ENCODE data around the gene IGFN1. TPM values are rescaled to one million over a fixed set of nuclear protein-coding genes. Genes with fewer than 3 reads are reported as not detected.
"Not testable (repeated sequence)": the region's sequence is repeated elsewhere in the genome, so short reads cannot be mapped to it uniquely, and the experiment has no call there.

The IGFN1 gene
- total RNA-seq, 1 donor from 2014 or later, result 0.12 TPM

DNA sequence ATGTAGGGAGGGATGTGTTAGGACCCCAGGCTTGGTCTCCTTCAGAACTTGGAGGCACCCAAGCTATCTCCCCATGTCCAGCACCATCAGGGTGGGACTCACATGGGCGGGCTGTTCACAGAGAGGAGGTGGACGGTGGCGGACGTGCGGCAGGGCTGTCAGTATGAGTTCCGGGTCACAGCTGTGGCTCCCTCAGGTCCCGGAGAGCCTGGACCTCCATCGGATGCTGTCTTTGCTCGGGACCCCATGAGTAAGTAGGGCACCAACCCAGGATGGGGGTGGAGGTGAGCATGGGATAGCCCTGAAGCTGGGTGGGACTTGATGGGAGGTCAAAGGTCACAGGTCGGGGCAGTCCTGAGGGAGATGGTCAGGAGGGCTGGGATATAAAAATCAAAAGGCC is 27.8 kb downstream of the IGFN1 start:
- no peak for ATAC-seq

DNA sequence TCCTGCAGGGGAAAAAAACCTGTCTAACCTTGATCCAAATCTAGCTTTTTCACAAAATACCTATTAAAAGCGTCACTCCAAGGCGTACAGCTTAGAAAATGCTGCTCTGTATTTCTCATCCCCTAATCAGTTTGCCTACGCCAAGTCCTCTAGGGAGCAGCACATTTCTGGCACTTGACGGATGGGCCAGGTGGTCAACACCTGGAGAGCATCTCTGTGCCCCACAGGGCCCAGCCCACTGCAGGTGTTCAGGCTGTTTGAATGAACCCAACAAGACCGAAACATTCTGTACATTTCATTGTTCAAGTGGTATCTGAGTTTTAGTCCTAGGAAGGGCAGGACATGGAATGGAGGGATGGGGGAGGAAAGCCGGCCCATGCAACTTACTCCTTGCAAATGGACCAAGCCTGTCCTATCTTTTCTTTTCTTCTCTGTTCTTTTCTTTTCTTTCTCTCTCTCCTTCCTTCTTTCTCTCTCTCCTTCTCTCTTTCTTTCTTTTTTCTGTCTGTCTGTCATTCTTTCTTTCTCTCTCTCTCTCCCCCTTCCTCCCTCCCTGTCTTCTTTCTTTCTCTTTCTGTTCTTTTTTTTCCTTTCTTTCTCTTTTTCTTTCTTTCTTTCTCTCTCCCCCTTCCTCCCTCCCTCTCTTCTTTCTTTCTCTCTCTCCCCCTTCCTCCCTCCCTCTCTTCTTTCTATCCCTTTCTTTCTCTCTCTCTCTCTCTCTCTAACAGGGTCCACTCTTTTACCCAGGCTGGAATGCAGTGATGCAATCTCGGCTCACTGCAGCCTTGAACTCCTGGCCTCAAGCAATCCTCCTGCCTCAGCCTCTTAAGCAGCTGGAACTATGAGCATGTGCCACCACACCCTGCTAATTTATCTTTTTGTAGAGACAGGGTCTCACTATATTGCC is 29.1 kb downstream of the IGFN1 start:
- no peak for ATAC-seq

DNA sequence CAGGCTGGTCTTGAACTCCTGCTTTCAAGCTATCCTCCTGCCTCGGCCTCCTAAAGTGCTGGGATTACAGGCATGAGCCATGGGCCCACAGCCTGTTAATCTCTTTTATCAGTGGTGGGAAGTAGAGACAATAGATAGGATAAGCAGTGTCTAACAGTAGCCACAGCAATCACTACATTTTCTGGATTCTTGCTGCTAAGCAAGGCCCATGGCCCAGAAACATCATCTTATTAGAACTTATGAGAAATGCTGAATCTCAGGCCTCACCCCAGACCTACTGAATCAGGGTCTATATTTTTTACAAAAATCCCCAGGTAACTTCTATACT is 29.7 kb downstream of the IGFN1 start:
- no peak for ATAC-seq

DNA sequence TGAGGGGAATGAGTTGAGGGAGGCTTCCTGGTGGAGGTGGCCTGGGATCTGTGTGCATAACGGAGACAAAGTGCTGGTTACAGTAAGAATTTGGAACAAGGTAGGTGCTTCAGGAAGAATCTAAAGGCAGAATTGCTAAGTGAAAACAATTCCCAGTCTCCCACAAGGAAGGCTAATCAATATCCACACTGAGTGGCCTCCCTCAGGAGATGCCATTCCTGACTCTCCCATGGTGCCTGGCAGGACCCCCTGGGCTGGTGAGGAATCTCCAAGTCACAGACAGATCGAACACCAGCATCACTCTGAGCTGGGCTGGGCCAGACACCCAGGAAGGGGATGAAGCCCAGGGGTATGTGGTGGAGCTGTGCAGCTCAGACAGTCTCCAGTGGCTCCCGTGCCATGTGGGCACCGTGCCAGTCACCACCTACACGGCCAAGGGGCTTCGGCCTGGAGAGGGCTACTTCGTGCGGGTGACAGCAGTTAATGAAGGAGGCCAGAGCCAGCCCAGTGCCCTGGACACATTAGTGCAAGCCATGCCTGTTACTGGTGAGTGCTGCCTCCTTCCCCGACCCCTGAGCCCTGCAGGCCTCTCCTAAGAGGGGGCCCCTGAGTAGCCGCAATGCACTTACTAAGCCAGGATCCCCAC is 30.7 kb downstream of the IGFN1 start:
- peak; percentile 14 for ATAC-seq

DNA sequence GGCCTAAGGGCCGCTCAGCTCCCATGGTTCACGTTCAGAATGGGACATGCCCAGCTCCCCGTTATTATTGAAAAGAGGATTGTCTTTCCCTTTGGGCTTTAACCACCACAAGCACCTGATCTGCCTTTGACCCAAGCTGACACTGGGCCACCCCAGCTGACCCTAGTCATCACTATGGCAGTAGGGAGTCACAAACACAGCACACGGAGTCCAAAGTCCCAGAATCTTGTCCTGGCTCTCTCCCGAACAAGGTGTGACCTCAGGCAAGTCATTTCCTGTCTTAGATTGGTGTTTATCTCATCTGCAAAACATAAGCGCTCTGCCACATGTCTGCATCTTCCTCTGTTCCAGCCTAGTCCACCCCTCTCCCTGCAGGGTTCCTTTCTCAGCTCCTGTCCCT is 31.5 kb downstream of the IGFN1 start:
- no peak for ATAC-seq

DNA sequence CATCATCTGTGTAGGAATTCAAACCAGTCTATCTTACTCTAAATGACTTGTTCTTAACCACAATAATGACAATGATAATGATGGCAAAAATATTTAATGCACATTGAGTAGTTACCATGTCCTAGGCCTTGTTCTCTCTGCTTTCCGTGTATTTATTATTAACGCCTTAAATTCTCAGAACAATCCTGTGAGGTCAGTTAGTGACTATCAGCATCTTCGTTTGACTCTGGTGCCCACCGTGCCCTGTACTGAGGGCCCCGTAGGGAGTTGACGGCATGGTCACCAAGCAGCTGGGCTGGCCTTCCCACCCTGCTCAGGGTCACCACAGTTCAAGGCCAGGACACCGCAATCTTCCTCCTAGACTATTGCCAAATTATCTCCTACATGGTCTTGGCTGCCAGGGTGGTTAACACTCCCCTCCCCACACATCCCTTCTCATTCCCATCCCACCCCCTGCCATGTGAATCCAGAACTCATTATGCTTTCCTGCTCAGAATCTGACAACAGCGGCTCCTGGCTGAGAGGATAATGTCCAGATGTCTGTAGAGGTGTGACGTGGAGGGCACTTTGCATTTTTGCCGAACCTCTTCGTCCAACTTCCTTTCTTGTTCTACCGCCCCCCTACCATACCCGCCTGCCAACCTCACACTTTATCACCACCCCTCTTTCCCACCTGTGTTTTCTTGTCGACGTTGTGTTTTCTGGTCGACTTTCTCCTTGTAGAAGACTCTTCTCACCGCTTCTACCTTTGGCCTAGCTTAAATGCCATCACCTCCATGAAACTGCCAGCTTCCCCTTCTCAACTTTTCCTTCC is 33.4 kb downstream of the IGFN1 start:
- no peak for ATAC-seq

DNA sequence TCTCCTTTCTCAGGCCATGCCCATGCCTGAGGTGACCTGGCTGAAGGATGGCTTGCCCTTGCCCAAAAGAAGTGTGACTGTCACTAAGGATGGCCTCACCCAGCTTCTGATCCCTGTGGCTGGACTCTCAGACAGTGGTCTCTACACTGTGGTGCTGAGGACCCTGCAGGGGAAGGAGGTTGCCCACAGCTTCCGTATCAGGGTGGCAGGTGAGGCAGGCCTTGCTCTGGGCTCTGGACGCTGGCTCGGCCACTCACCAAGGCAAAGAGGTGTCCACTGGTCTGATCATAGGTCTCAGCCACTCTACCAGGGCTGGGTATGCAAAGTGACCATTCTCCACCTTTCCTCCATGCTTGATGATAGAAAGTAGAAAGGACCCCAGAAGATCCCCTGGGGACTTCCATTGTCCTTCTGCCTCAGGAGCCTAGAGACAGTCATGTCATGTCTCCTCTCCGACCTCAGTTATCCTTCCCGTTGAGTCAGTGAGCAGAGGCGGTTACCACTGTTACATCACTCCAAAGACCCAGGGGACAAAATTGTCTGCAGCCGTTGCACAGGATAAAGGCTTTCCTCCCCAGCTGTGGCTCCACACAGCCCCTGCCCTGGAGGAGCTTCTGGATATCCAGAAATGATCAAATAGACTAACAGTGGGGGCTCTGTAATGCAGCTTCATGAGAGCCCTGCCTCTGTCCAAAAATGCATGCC is 34.2 kb downstream of the IGFN1 start:
- ATAC-seq, result no peak

DNA sequence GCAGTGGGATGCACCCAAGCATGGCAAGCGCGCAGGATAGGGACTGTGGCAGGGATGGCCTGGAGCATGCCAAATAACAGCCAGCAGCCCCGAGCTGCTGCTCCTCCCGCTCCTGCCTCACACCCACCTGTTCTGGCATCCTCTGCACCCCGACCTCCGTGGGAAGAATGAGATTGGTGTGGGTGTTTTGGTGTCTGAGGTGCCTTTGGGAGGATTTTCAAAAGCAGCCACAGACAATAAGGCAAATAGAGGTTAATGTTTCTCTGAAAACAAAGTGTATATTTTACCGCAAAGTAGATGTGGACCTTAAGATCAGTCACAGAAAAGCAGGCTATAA is 35.5 kb downstream of the IGFN1 start:
- no peak for ATAC-seq

DNA sequence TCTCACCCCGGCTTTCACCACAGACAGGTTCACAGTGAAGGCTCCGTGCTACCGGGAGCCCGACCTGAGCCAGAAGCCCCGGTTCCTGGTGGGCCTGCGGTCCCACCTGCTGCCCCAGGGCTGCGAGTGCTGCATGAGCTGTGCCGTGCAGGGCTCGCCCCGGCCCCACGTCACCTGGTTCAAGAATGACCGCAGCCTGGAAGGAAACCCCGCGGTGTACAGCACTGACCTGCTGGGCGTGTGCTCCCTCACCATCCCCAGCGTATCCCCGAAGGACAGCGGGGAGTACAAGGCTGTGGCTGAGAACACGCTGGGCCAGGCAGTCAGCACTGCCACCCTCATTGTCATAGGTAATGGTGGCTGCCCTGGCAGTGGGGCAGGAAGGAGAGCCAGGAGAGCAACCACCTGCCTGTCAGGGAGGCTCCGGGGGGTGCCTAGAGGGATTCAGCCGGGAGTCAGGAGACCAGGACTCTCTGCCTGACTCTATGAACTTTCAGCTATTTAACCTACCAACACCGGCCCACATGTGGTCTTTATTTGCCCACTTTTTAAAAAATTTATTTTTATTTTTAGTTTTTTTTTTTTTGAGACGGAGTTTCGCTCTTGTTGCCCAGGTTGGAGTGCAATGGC is 36.4 kb downstream of the IGFN1 start:
- ATAC-seq, result no peak

DNA sequence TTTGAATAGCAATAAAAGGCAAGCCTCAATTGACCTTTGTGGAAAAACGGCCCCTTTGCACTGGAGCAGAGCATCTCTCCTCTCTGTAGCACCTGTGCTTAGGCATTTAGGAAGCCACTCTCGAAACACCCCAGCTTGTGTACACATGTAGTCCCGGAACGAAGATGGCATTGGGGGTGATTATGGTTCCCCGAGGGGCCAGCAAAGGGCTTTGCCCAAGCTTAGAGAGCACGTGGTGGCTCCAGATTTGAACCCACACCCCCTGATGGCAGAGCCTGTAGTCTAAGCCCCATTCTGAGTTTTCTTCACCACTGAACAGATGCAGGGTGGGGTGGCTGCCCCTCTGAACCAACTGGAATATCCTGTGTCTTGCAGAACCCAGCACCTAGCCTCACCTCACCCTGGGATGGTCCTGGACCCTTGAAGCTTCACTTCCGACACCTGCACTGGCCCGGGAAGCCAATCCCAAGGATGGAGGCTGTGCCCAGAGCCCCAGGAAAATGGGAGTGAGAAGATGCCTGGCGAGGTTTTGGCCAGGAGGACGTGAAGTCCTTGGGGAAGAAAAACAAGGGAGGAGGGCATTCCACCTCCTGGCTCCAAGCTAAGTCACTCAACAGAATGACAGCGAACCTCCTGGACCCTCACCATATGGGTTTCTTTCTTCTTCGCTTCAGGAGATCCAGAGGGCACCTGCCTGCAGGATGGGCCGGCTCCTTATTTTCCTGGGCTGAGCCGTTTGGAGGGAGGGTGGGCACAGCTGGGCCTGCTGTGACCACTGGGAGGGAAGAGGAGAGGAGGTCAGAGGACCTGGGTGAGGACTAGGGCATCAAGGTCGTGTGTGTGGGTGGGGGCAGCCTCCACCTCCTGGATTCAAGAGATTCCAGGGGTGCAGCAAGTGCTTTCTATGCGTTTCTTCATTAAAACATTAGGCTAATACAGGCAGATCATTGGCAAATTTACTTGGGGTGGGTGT is 37.7 kb downstream of the IGFN1 start:
- no peak for ATAC-seq

DNA sequence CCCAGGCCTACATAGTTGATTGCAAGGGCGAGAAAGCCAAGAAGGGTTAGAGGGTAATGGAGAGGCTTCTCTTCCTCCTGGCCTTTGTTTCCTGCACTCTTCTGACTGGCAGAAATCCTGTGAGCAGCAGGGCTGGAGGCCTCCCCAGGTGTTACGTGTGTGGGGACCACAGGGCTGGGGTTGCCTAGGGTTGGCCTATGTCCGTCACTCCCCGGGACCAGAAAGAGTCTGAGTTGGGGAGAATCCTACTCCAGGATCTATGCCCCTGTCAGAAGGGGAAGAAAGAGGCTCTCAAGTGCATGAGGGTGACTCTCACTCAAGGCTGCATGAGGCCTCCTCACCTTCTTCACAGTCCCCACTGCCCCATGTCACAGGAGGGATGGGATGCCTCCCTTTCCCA is 38.5 kb downstream of the IGFN1 start:
- peak; percentile 15 for ATAC-seq

DNA sequence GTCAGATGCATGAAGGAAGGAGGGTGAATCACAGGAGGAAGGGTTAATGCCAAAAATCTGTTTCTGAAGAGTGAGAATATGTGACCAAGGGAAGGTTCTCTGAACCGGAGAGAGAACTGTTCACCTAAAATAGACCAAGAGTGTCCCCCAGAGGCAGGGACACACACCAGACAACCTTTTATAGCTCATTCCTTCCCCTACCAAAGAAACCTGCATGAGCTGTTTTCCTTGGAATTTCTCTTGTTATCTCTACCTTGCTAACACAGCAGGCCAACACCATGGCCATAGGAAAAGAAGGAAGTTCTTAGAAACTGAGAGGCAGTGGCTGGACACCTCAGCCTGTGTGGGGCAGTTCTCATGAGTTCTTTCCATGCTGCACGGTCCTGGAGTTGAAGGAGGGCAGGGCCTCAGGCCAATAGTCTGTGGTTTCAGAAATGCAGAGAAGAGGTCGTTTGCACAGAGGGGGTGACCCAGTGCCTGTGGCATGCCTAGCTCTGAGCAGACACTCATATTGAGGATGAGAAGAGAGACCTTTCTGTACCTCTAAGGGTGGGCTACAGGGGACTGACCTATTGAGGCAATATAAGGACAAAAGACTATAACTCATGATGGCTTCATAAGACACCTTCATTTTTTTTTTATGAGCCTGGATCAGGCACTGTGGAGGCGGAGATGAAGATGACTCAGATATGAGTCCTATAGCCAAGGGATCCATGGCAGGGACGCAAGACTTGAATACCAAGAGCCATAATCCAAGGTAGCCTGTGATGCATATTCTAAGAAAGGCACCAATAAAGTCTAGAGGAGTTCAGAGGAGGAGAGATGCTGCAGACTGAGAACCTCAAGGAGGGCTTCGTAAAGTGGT is 39.4 kb downstream of the IGFN1 start:
- ATAC-seq, result peak; percentile 80

DNA sequence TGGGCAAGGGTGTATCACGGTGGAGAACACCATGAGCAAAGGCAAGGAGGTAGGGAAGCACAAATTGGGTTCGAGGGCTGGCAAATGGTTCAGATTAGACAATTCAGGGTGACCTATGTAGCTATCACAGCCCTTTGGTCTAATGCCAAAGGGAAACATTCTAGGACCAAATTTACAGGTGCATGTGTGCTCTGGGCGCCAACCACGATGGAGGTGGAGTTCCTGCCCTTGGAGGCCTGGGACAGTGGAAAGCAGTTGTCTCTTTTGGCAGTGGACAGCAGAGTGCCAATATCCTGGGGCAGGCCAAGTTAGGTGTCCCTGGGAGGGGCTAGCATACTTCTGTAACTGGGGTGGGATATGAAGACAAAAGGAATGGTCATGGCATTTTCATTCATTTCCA is 40.1 kb downstream of the IGFN1 start:
- no peak for ATAC-seq

DNA sequence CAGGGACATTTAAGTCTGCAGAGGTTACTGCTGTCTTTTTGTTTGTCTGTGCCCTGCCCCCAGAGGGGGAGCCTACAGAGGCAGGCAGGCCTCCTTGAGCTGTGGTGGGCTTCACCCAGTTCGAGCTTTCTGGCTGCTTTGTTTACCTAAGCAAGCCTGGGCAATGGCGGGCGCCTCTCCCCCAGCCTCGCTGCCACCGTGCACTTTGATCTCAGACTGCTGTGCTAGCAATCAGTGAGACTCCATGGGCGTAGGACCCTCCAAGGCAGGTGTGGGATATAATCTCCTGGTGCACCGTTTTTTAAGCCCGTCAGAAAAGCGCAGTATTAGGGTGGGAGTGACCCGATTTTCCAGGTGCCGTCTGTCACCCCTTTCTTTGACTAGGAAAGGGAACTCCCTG is 49.0 kb downstream of the IGFN1 start:
- ATAC-seq, result not testable (repeated sequence)

DNA sequence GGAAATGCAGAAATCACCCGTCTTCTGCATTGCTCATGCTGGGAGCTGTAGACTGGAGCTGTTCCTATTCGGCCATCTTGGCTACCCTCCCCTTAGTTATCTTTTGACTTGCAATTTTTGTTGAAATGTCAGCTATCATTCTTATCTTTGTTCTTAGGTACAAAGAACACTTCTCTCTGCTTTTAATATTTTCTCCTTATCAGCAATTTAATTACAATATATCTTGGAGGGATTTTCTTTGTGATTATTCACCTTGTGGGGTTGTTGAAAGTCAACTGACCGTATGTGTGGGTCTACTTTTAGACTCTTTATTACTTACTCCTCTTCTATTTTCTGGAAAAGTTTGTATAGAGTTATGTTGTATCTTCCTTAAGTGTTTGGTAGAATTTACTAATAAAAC is 49.5 kb downstream of the IGFN1 start:
- no peak for ATAC-seq

DNA sequence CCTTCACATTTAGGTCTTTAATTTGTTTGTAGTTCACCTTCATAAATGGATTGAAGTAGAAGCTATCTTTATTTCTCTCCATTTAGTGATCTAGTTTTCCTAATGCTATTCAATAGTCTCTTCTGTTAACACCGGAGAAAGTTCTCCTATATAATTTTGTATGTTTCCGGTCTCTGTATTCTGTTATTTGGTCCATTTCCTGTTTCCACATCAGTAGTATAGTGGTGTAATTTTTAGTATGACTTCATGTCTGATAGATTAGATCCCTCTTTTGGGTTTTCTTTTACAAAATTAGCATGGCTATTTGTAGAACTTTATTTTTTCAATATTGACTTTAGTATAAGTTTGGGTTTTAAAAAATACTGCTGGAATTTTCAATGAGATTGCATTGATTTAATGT is 51.1 kb downstream of the IGFN1 start:
- no peak for ATAC-seq

DNA sequence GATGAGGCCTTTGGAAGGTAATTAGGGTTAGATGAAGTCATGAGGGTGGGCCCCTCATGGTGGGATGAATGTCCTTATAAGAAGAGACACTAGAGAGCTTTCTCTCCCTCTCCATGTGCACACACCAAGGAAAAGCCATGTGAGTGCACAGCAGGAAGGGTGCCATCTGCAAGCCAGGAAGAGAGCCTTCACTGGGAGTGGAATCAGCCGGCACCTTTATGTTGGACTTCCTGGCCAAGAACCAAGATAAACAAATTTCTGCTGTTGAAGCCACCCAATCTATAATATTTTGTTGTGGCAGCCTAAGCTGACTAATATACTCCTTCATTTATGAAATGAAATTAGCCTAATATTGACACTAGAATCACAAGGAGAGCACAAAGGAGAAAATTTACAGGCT is 54.5 kb downstream of the IGFN1 start:
- ATAC-seq, result no peak

DNA sequence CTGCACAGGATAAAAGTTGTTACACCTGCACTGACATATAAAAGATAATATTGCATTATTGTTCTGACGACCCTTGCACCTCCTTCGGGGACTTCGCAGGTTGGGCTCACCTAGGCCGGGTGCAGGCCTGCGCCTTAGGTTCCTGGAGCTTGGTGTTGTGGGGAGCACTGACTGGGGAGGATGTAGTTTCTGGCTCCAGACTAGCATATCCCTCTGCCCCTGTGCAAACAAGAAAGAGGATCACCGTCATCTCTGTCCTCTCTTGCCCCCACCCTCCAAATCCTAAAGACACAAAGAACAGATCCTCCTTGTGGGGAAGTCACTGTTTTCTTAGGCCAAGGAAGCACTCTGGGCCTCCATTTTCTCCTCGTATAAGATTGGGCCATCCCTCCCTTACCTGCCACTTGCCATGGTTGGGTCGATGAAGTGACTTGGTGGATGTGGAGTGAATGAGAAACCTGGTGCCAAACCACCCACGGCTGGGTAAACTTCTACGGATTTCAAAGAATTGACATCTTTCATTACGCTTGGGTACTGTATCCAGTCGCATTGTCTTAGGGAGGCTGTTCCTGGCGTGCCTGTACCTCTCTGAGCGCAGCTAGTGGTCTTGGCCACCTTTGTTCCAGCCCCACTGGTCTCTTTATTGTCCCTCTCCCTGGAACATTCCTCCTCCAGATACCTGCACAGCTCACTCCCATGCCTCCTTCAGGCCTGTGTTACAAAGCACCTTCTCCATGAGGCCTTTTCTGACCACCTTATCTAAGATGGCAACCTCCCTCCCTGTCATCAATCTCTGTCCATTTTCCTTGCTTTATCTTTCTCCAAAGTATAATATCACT is 58.3 kb downstream of the IGFN1 start:
- no peak for ATAC-seq

DNA sequence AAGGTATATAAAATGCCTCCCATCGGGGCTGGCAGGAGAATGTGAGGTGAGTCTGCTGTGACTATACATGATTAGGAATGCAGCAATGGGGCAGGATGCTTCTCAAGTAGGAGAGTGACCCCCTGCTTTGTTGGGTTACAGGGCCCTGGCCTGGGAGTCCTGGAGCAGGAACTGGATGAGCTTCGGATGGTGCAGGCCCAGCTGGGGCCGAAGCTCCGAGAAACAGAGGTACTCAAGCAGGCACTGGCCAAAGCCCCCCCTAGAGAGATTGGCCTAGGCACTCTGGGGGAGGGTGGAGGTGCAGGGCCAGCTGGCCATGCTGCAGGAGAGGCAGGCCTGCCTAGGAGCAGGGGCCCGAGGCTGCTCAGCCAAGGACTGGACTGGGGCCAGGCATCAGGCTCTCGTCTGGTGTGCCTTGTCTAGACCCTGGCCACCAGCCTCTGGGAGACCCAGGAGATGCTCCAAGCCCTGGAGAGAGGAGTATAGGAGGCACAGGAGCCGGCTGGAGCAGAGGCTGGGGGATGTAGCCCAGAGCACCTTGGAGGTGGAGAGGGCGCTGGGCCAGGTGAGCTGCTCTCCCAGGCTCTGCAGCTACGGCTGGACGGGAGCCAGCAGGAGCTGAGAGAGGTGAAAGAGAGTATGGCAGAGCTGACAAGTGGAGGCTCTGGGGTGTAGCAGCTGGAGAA is 59.8 kb downstream of the IGFN1 start:
- no peak for ATAC-seq

All from esophagus mucosa (tissue), 1 donor.